ES-I3 (cell line): ENCODE measurements around the gene TRAPPC11.
A peak's percentile ranks its signal among the peaks of the same experiment; 100 is the strongest.
"Not testable (repeated sequence)": the region's sequence is repeated elsewhere in the genome, so short reads cannot be mapped to it uniquely, and the experiment has no call there.

Experiments used
- H3K36me3 ChIP-seq: 2 replicates; pipeline ENCODE4 v1.6.1; 2013; ENCODE audit warnings: mild to moderate bottlenecking, low read length, control low read depth, moderate library complexity; ENCODE audit not compliant: insufficient read depth
- H3K4me1 ChIP-seq: 2 replicates; pipeline ENCODE4 v1.6.1; 2013; ENCODE audit warnings: mild to moderate bottlenecking, control low read depth, low read length; ENCODE audit not compliant: insufficient read depth
- H3K9ac ChIP-seq: 2 replicates; pipeline ENCODE4 v1.6.1; 2013; ENCODE audit warnings: low read depth, mild to moderate bottlenecking, low read length, moderate library complexity
- H3K9me3 ChIP-seq: 2 replicates; pipeline ENCODE4 v1.6.1; 2013; ENCODE audit warnings: mild to moderate bottlenecking, low read length, moderate library complexity; ENCODE audit not compliant: control insufficient read depth, insufficient read depth

Gene TRAPPC11

DNA sequence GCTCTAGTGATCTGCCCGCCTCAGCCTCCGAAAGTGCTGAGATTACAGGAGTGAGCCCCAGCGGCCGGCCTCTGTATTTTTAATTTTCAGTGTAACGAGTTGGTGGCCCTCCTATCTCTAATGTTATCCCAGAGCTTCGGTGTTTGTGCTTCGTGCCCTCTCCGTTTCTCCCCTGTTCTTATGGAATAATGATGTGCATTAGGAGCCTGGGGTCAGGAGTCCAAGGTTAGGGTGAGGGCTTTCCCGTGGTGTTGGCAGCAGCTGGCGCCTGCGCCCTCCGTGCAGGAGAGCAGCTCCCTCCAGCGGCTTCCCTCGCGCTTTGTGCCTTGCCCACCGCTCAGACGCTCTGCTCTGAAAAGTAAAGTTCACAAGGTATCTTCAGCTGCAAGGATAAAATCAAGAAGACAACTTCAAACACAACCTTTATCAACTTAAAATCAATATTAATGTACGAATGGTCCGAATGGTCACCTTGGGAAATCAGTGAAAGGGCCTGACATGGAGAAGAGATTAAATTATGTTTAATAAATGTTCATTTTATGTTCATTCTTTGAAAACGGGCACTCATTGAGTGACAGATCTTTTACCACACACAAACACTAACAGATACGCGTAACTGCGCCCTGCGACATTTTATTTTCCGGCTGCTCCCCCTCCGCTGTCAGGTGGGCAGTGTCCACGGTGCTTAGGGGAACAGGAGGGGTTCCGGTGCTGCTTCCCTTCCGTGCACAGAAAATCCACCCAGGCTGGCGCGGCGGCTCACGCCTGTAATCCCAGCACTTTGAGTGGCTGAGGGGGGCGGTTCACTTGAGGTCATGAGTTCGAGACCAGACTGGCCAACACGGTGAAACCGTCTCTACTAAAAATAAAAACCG, 62.4 kb downstream of the TRAPPC11 start:
- Histone ChIP-seq H3K9ac (peak overlapping the region; percentile 33; the same call in 1 of the 2 replicates), H3K4me1 (no peaks in the 10 kb centered on the region), H3K9me3 (no peaks in the 10 kb centered on the region), H3K36me3 (no peaks in the 10 kb centered on the region)

DNA sequence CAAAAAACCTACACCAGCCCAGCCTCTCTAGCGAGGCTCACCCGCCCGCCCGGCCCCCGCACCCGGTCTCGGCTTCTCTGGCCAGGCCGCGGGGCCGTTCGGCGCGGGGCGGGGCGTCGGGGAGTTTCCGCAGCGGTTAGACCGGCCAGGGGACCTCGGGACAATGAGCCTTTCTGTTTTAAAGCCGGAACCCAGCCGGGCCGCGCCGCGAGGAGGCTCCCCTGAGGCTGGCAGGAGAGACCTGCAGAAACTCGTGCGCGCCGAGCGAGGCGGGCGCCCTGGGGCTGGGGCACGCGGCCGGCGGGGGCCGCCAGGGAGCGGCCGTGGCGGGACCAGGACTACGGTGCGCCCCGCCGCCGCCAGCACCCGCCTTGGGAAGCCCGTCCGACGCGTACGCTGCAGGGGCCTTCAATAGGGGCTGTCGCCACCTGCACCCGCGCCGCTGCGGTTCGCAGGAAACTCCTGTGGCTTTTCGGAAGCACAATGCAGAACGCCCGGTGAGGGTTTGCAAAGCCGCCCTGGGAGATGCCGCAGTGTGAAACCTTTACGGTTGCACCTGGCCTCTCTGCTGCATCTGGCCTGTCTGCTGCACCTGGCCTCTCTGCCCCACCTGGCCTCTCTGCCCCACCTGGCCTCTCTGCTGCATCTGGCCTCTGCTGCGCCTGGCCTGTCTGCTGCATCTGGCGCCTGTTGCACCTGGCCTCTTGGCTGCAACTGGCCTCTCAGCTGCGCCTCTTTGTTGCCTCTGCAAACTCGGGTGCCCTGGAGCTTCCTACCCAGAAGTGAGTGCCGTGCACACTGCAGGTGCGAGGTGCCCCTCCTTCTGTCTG, 63.9 kb downstream of the TRAPPC11 start:
- Histone ChIP-seq H3K9me3 (no peaks in the 10 kb centered on the region), H3K36me3 (no peaks in the 10 kb centered on the region), H3K4me1 (no peaks in the 10 kb centered on the region), H3K9ac (peak overlapping the region; percentile 68)

DNA sequence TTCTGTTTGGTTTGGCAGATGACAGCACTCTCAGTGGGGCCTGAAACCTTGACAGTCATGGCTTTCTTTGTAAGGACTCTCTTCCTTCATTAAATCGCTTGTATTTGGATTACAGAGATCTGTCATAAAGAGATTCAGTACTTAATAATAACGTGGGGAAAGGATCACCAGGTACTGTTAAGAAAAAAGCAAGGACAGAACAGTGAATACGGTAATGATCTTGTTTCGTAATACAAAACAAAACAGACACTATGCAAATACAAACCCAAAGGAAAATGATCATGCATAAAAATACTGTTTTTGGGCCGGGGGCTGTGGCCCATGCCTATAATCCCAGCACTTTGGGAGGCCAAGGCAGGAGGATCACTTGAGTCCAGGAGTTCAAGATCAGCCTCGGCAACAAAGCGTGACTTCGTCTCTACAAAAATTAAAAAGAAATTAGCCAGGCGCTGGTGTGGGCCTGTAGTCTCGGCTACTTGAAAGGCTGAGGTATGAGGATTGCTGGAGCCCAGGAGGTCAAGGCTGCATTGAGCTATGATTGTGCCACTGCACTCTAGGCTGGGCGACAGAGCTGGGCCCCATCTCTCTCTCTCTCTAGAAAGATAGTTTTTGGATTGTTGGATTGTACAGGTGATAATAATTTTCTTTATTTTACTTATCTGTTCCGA, 64.6 kb downstream of the TRAPPC11 start:
- H3K9ac ChIP-seq = peak overlapping the region; percentile 68; the same call in 1 of the 2 replicates

GRCh38 chr4:183725585-183725984, 66.5 kb downstream of the TRAPPC11 start:
- not testable (repeated sequence) for H3K4me1 ChIP-seq, H3K9me3 ChIP-seq, H3K36me3 ChIP-seq, H3K9ac ChIP-seq

More for the DNA sequence above, 64.6 kb downstream of the TRAPPC11 start:
- no peaks in the 10 kb centered on the region for H3K36me3 ChIP-seq
- no peaks in the 10 kb centered on the region for H3K9me3 ChIP-seq
- H3K4me1 ChIP-seq = no peaks in the 10 kb centered on the region

DNA sequence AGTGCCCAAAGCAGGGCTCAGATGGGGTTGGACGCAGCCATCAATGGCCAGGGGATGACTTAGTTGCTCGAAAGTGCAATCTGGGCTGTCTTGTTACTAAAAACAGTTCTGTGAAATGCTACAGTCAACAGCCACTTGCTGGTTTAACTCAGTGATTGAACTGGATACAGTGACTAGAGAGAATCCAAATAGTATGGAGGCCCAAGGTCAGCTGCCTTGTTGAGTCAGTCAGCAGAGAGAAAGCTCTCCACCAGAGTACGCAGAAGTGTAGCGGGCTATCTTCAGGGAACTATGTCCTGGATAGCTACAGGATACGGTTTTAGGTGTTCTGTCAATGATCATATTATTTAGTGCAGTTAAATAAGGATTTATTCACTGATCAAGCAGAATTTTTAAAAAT, 68.4 kb downstream of the TRAPPC11 start:
- H3K4me1 ChIP-seq = no peaks in the 10 kb centered on the region
- H3K9ac ChIP-seq = no peak overlapping the region
- H3K9me3 ChIP-seq = no peaks in the 10 kb centered on the region
- H3K36me3 ChIP-seq = no peaks in the 10 kb centered on the region

GRCh38 chr4:183728223-183729068, 69.4 kb downstream of the TRAPPC11 start:
- H3K9me3 ChIP-seq = no peaks in the 10 kb centered on the region
- H3K36me3 ChIP-seq = no peaks in the 10 kb centered on the region
- no peaks in the 10 kb centered on the region for H3K4me1 ChIP-seq
- no peak overlapping the region for H3K9ac ChIP-seq

DNA sequence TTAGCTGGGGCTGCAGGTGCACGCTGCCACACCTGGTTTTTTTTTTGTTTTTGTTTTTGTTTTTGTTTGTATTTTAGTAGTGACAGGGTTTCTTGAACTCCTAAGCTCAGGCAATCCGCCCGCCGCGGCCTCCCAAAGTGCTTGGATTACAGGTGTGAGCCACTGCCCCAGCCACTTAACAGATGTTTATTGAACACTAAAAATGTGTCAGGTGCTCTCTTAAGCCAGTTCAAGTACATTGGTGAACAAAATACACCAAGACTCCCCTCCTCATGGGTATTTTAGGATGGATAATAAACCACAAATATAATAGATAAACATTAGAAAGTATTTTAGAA, 69.9 kb downstream of the TRAPPC11 start:
- Histone ChIP-seq H3K9me3 (no peaks in the 10 kb centered on the region), H3K36me3 (no peaks in the 10 kb centered on the region), H3K9ac (no peak overlapping the region), H3K4me1 (no peaks in the 10 kb centered on the region)

GRCh38 chr4:183729430-183730328, 70.6 kb downstream of the TRAPPC11 start:
- Histone ChIP-seq H3K9me3 (no peaks in the 10 kb centered on the region; the same call in 1 of the 2 replicates), H3K4me1 (no peaks in the 10 kb centered on the region), H3K36me3 (no peaks in the 10 kb centered on the region), H3K9ac (no peak overlapping the region)

DNA sequence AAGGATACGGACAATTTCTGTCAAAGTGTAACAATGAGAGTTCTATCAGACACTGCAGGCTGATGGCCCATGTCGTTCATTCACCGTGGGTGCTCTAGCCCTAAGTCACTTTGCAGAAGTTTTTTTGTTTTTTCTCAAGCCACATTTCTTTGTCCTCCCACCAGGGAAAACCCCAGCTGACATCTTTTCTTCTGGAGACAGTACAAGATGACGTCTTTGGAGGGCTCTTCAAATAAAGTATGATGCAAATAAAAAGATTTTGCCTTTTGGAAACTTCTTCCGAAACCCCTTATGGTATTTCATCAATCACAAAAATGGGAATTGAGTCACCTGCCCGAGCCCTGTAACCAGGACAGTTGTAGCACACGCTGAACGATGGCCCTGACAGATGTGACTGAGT, 73.2 kb downstream of the TRAPPC11 start:
- Histone ChIP-seq H3K4me1 (no peaks in the 10 kb centered on the region), H3K9me3 (no peaks in the 10 kb centered on the region; the same call in 1 of the 2 replicates), H3K36me3 (no peaks in the 10 kb centered on the region)

GRCh38 chr4:183733181-183733580, 74.1 kb downstream of the TRAPPC11 start:
- H3K9ac ChIP-seq = no peak overlapping the region
- peaks cover 3% of the 10 kb centered on the region for H3K9me3 ChIP-seq
- no peaks in the 10 kb centered on the region for H3K36me3 ChIP-seq
- no peaks in the 10 kb centered on the region for H3K4me1 ChIP-seq

More for the DNA sequence above, 73.2 kb downstream of the TRAPPC11 start:
- H3K9ac ChIP-seq = no peak overlapping the region

- Histone ChIP-seq H3K4me1 (no peaks in the 10 kb centered on the region), H3K9me3 (peaks cover 4% of the 10 kb centered on the region), H3K36me3 (no peaks in the 10 kb centered on the region), H3K9ac (no peak overlapping the region)
These were observed 79.1 kb downstream of the TRAPPC11 start for GRCh38 chr4:183738081-183738673.

GRCh38 chr4:183738961-183739360, 79.9 kb downstream of the TRAPPC11 start:
- H3K4me1 ChIP-seq = no peaks in the 10 kb centered on the region
- no peak overlapping the region for H3K9ac ChIP-seq
- no peaks in the 10 kb centered on the region for H3K36me3 ChIP-seq
- peaks cover 4% of the 10 kb centered on the region for H3K9me3 ChIP-seq
